ENCODE data around the gene CHRNB4. TPM values are rescaled to one million over a fixed set of nuclear protein-coding genes. Genes with fewer than 3 reads are reported as not detected.

CHRNB4 gene
- total RNA-seq, 2 experiments from 2014 or later: not detected

DNA sequence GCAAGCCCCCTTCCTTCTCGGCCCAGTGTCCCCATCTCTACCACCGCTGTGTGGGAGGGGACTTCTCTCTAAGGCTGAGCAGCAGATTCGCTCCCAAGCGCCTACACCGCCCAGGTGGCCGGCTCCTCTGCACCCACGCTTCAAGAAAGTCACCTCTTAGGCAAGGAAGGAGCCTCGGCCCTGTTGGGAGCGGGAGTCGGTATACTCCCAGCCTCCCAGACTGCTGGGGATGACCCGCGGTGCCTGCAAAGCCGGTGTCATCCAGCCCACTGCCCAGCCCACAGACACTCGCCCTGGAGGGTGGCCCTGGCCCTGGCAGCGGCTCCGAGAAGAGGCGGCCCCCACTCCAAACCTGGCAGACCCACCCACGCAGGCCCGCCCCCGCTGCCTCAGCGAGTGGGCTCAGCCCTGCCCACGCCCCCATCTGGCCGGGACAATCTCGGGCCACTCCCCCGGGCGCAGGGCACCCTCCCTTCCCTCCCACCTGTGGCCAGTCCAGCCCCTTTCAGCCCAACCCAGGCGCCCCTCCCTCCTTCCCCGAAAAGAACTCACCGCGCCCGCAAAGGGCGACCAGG is 396 bp downstream of the CHRNB4 start:
- no peaks in the 10 kb centered on the region for H3K9me3 Mint-ChIP-seq (ENCODE audit: low read depth)
- H3K4me3 Mint-ChIP-seq: peak overlapping the region; percentile 44
- CTCF ChIA-PET: interaction anchor here (0.6 to 4.2 kb wide), 8 partner anchors 17 to 171 kb away, joined by 3 to 33 read pairs (median 4); no protein-coding TSS in a partner anchor
- peaks cover 8% of the 10 kb centered on the region for H3K4me1 Mint-ChIP-seq
- intact Hi-C loops (cut with DNase I, micrococcal nuclease): no loop called here
- POLR2A ChIA-PET: no interaction called here
- no peak for ATAC-seq
- no peak overlapping the region for H3K27ac Mint-ChIP-seq
- no peak for DNase-seq
- H3K27me3 Mint-ChIP-seq: peaks cover 19% of the 10 kb centered on the region
- no peaks in the 10 kb centered on the region for H3K36me3 Mint-ChIP-seq (ENCODE audit: low read depth)

GRCh38 chr15:78638658-78639314 is 2.2 kb downstream of the CHRNB4 start:
- Mint-ChIP-seq H3K4me3 (no peak overlapping the region), H3K4me1 (peaks cover 8% of the 10 kb centered on the region), H3K9me3 (ENCODE audit: low read depth) (no peaks in the 10 kb centered on the region), H3K27me3 (peaks cover 19% of the 10 kb centered on the region), H3K36me3 (ENCODE audit: low read depth) (no peaks in the 10 kb centered on the region), H3K27ac (no peak overlapping the region)
- intact Hi-C loops (cut with DNase I, micrococcal nuclease): loop anchor here (1.0 kb wide), 2 partner anchors 71 to 113 kb away; no protein-coding TSS in a partner anchor
- DNase-seq: peak; percentile 78
- peak; percentile 65 for ATAC-seq
- ChIA-PET CTCF (interaction anchor here (0.6 to 4.2 kb wide), 14 partner anchors 12 to 140 kb away, joined by 3 to 33 read pairs (median 4); partner anchors contain the start of gene CHRNA5), POLR2A (no interaction called here)

DNA sequence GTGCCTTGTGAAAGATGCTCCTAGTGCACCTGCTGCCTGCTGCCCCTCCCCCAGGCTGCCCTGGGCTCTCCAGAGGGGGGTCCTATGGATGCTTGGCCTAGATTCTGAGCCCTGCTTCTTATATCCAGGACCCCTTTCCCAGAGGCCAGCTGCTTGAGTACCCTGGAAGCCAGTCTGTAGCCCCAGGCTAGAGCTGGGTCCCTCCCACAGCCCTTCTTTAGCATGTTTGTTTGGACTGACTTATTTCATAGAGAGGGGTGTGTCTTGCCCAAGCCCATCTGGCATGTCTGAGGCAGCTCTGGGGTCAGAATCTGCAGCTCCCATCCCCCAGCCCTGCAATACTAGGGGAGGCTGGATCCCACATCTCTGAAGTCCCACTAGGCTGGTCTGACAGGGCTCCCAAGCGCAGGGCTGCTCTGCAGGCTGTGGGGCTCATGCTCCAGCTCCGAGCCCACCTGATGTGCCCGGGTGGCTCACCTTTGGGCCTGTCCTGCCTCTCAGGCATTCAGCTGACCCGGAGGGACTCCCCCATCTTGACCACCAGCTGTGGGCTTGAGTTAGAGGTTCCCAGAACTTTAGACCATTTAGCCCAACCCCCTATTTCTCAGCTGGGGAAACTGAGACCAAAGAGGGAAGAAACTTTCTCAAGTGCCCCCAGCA is 3.1 kb downstream of the CHRNB4 start:
- peaks cover 19% of the 10 kb centered on the region for H3K27me3 Mint-ChIP-seq
- POLR2A ChIA-PET: interaction anchor here (0.6 kb wide), 1 partner anchor 117 kb away, joined by 3 read pairs; no protein-coding TSS in a partner anchor
- no peak overlapping the region for H3K4me3 Mint-ChIP-seq
- no peaks in the 10 kb centered on the region for H3K36me3 Mint-ChIP-seq (ENCODE audit: low read depth)
- CTCF ChIA-PET: interaction anchor here (0.6 to 4.2 kb wide), 12 partner anchors 9 to 113 kb away, joined by 3 to 33 read pairs (median 4); no protein-coding TSS in a partner anchor
- H3K4me1 Mint-ChIP-seq: peaks cover 8% of the 10 kb centered on the region
- H3K9me3 Mint-ChIP-seq (ENCODE audit: low read depth): peaks cover 1% of the 10 kb centered on the region
- DNase-seq (no peak), ATAC-seq (no peak)
- intact Hi-C loops (cut with DNase I, micrococcal nuclease): loop anchor here (1.0 kb wide), 2 partner anchors 71 to 113 kb away; no protein-coding TSS in a partner anchor
- H3K27ac Mint-ChIP-seq: no peak overlapping the region

DNA sequence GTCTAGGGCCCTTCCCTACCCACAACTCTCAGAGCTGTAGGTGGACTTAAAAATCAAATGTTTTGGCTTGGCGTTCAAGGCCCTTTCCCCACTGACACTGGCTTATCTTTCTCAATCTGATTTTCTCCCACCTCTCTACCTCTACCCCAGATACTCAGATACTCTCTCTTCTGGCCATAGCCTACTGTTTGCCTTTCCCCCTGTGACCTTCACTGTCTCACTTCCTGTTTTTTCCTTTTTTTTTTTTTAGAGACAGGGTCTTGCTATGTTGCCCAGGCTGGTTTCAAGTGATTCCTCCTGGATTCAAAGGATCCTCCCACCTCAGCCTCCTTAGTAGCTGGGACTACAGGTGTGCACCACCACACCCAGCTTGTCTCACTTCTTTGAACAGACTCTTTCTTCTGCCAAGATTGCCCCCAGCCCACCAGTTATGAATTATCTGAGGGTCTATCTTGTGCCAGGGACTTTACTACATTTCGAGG is 4.6 kb downstream of the CHRNB4 start:
- Mint-ChIP-seq H3K4me1 (peaks cover 3% of the 10 kb centered on the region), H3K36me3 (ENCODE audit: low read depth) (no peaks in the 10 kb centered on the region), H3K27ac (no peak overlapping the region), H3K9me3 (ENCODE audit: low read depth) (peaks cover 2% of the 10 kb centered on the region), H3K4me3 (no peak overlapping the region), H3K27me3 (peaks cover 14% of the 10 kb centered on the region)
- no peak for DNase-seq
- ATAC-seq: no peak
- intact Hi-C loops (cut with DNase I, micrococcal nuclease): no loop called here
- POLR2A ChIA-PET: interaction anchor here (0.6 kb wide), 1 partner anchor 107 kb away, joined by 3 read pairs; no protein-coding TSS in a partner anchor
- CTCF ChIA-PET: interaction anchor here (0.7 to 4.2 kb wide), 2 partner anchors 17 to 73 kb away, joined by 3 to 33 read pairs; no protein-coding TSS in a partner anchor

GRCh38 chr15:78635346-78635745 is 5.7 kb downstream of the CHRNB4 start:
- Mint-ChIP-seq H3K4me1 (no peaks in the 10 kb centered on the region), H3K27ac (no peak overlapping the region), H3K36me3 (ENCODE audit: low read depth) (no peaks in the 10 kb centered on the region), H3K4me3 (no peak overlapping the region), H3K9me3 (ENCODE audit: low read depth) (peaks cover 2% of the 10 kb centered on the region), H3K27me3 (peaks cover 8% of the 10 kb centered on the region)
- no peak for ATAC-seq
- ChIA-PET CTCF (interaction anchor here (0.7 to 0.8 kb wide), 2 partner anchors 72 to 104 kb away, joined by 3 read pairs; no protein-coding TSS in a partner anchor), POLR2A (no interaction called here)
- intact Hi-C loops (cut with DNase I, micrococcal nuclease): no loop called here
- DNase-seq: no peak

DNA sequence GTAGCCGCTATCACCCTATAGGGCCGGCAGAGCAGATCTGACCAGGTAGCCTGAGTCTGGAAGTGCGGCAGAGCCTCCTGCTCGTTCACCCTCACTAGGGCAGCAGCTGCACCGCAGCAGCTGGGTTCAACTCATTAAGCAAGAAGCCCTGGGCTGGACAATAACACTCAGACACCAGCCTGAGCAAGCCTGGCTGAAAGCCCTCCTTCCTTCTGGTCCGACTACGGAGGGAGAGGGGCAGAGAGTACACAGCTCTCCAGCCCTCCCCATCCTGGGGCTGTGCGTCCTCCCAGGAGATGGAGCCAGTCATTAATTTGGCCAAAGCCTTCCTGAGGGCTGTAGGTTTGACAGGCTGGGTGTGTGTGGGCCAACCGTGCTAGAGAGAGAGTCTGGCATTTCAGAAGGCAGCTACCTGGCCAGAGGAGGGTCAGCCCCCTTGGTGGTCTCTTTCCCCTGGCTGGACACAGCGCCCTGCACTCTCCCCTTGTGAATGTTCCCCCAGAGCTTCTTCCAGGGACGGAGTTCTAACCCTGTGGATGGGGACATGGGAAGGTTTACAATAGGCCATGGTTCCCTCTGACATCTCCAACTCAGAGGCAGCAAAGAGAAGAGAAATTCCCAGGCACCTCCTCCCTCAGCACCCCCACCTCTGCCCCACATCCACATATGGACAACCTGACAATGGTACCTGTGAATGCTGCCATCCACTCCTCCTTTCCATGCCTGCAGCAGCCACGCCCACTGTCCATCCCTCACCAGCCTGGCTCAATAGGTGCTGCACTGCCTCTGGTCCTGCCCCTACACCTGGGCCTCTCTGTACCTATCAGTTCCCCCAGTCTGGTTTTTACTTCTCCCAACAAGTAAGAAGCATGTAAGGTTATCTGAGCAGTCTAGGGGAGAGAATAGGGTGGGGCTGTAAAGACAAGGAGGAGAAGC is 6.5 kb downstream of the CHRNB4 start:
- peaks cover 6% of the 10 kb centered on the region for H3K27me3 Mint-ChIP-seq
- H3K4me3 Mint-ChIP-seq: no peak overlapping the region
- H3K4me1 Mint-ChIP-seq: no peaks in the 10 kb centered on the region
- no peaks in the 10 kb centered on the region for H3K36me3 Mint-ChIP-seq (ENCODE audit: low read depth)
- peaks cover 2% of the 10 kb centered on the region for H3K9me3 Mint-ChIP-seq (ENCODE audit: low read depth)
- intact Hi-C loops (cut with DNase I, micrococcal nuclease): no loop called here
- CTCF ChIA-PET: interaction anchor here (0.7 to 1.5 kb wide), 3 partner anchors 73 to 105 kb away, joined by 3 to 5 read pairs (median 3); no protein-coding TSS in a partner anchor
- no peak for ATAC-seq
- no peak overlapping the region for H3K27ac Mint-ChIP-seq
- POLR2A ChIA-PET: no interaction called here
- DNase-seq: no peak

DNA sequence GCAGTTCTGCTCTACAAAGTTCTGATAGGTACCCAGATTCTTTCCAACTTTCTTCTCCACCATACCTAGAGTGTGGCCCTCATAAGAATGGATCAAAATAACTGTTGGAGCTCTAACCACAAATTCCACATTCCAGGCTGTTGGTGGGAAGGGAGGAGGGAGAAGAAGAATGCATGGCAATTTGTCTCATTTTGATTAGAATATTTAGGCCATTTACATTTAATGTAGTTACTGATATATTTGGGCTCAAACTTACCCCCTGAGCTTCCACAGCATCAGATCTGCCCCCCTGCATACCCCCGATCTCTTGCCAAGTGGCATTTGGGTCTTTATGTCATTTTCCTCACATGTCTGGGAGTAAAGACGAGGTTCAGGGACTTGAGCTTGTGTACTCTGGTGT is 7.7 kb downstream of the CHRNB4 start:
- intact Hi-C loops (cut with DNase I, micrococcal nuclease): no loop called here
- Mint-ChIP-seq H3K36me3 (ENCODE audit: low read depth) (no peaks in the 10 kb centered on the region), H3K4me3 (no peak overlapping the region), H3K27ac (no peak overlapping the region), H3K4me1 (no peaks in the 10 kb centered on the region), H3K9me3 (ENCODE audit: low read depth) (peaks cover 2% of the 10 kb centered on the region), H3K27me3 (peaks cover 2% of the 10 kb centered on the region)
- no peak for ATAC-seq
- ChIA-PET POLR2A (no interaction called here), CTCF (interaction anchor here (1.5 kb wide), 1 partner anchor 77 kb away, joined by 5 read pairs; no protein-coding TSS in a partner anchor)
- no peak for DNase-seq

- DNase-seq (no peak), ATAC-seq (no peak)
- ChIA-PET CTCF (interaction anchor here (0.7 kb wide), 1 partner anchor 21 kb away, joined by 3 read pairs; no protein-coding TSS in a partner anchor), POLR2A (no interaction called here)
- no peaks in the 10 kb centered on the region for H3K36me3 Mint-ChIP-seq (ENCODE audit: low read depth)
- H3K4me1 Mint-ChIP-seq: no peaks in the 10 kb centered on the region
- H3K27ac Mint-ChIP-seq: no peak overlapping the region
- H3K4me3 Mint-ChIP-seq: no peak overlapping the region
- peaks cover 4% of the 10 kb centered on the region for H3K27me3 Mint-ChIP-seq
- H3K9me3 Mint-ChIP-seq (ENCODE audit: low read depth): peaks cover 2% of the 10 kb centered on the region
- intact Hi-C loops (cut with DNase I, micrococcal nuclease): no loop called here
Observed at GRCh38 chr15:78630886-78631633, 9.9 kb downstream of the CHRNB4 start.

DNA sequence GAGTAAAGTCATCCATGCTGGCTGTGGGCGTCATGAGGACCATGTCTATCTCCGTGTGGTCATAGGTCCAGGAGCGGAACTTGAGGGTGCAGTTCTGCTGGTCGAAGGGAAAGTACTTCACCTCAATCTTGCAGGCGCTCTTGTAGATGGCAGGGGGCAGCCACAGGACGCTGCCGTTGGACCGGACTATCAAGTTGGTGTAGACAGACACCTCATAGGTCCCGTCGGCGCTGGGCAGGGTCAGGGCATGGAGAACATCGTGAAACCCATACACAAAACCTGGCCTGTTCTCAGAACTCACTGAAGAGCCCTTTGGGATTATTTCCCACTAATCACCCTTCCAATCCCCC is 11.3 kb downstream of the CHRNB4 start:
- H3K4me3 Mint-ChIP-seq: no peak overlapping the region
- no peaks in the 10 kb centered on the region for H3K36me3 Mint-ChIP-seq (ENCODE audit: low read depth)
- intact Hi-C loops (cut with DNase I, micrococcal nuclease): no loop called here
- ChIA-PET CTCF (no interaction called here), POLR2A (no interaction called here)
- DNase-seq: no peak
- H3K4me1 Mint-ChIP-seq: no peaks in the 10 kb centered on the region
- H3K27ac Mint-ChIP-seq: no peak overlapping the region
- peaks cover 4% of the 10 kb centered on the region for H3K27me3 Mint-ChIP-seq
- ATAC-seq: no peak
- H3K9me3 Mint-ChIP-seq (ENCODE audit: low read depth): peaks cover 2% of the 10 kb centered on the region

- POLR2A ChIA-PET: no interaction called here
Observed at GRCh38 chr15:78629031-78629715, 11.8 kb downstream of the CHRNB4 start.

More at GRCh38 chr15:78629031-78629715, 11.8 kb downstream of the CHRNB4 start:
- H3K27ac Mint-ChIP-seq: no peak overlapping the region
- peaks cover 2% of the 10 kb centered on the region for H3K9me3 Mint-ChIP-seq (ENCODE audit: low read depth)
- ATAC-seq (no peak), DNase-seq (no peak)
- CTCF ChIA-PET: interaction anchor here (0.7 kb wide), 1 partner anchor 9 kb away, joined by 4 read pairs; no protein-coding TSS in a partner anchor
- no peaks in the 10 kb centered on the region for H3K36me3 Mint-ChIP-seq (ENCODE audit: low read depth)
- no peaks in the 10 kb centered on the region for H3K4me1 Mint-ChIP-seq
- no peak overlapping the region for H3K4me3 Mint-ChIP-seq
- peaks cover 4% of the 10 kb centered on the region for H3K27me3 Mint-ChIP-seq
- intact Hi-C loops (cut with DNase I, micrococcal nuclease): no loop called here

All from activated CD4-positive, alpha-beta T cell treated with anti-CD3 and anti-CD28 coated beads for 36 hours (primary cell).